K562 (cell line): ENCODE results near the gene SART1. TPM values are rescaled to one million over a fixed set of nuclear protein-coding genes. Genes with fewer than 3 reads are reported as not detected.

ENCODE experiments used
- EGR1 ChIP-seq: fragments of 450-650 bp; conservative IDR thresholded peaks from 2 replicates; pipeline ENCODE4 v1.6.1; 2017; ENCODE audit warnings: mild to moderate bottlenecking
- KDM1A ChIP-seq, 2 experiments: fragments of 450-650 bp; IDR thresholded peaks; 2 replicates each; pipeline ENCODE4 v1.6.1; 2016; ENCODE audit warnings: mild to moderate bottlenecking in 2 of 2
- KDM2B ChIP-seq: fragments of 250-450 bp; sonication (Bioruptor Pico); IDR thresholded peaks from 2 replicates; pipeline ENCODE4 v1.8.0; 2021; ENCODE audit warnings: mild to moderate bottlenecking, moderate library complexity
- MAFK ChIP-seq: IDR thresholded peaks from 2 replicates; pipeline ENCODE4 v1.6.1; 2011; ENCODE audit warnings: low read length, improper control_type of control experiment
- NONO ChIP-seq, 2 experiments: fragments of 200-400 bp in 1 of 2; fragments of 450-650 bp in 1 of 2; formaldehyde crosslinking in 1 of 2; IDR thresholded peaks; 2 replicates each; pipeline ENCODE4 v1.6.1; 2017; ENCODE audit warnings: low read depth in 2 of 2, mild to moderate bottlenecking in 2 of 2, moderate library complexity in 2 of 2, low read length in 1 of 2
- polyA plus RNA-seq, 8 experiments: library from polyadenylated mRNA; depleted of rRNA in 4 of 8; stranded (reverse) in 5 of 8; unstranded in 3 of 8; fragments of >200 nt; fragmentation: Nextera tagmentation in 2 of 8; fragmentation: Illumina TruSeq in 1 of 8; extraction: Ambion mirVana in 2 of 8; extraction: Trizol in 1 of 8; gene quantifications; 2 replicates each; pipeline versions ENCODE4 v1.2.1 to v1.2.3, GENCODE V29; 2011 to 2014; ENCODE audit warnings: inconsistent platforms in 1 of 8, missing spikeins in 1 of 8
- total RNA-seq, 7 experiments: library from RNA; depleted of rRNA in 6 of 7; stranded (reverse); fragments of >200 nt in 6 of 7; fragmentation: Illumina TruSeq in 2 of 7; extraction: Trizol in 2 of 7; gene quantifications; 2 replicates each; pipeline versions ENCODE4 v1.2.1 to v1.2.3, GENCODE V29; 2011 to 2021; ENCODE audit warnings: low replicate concordance in 1 of 7
- TF ChIP-seq, protein P1 (sequence below): sonication (generic); formaldehyde crosslinking; IDR thresholded peaks from 2 replicates; pipeline ENCODE4 v1.8.1; 2023; ENCODE audit warnings: missing genetic modification reagents, mild to moderate bottlenecking, borderline replicate concordance
- TF ChIP-seq, protein P2 (sequence below), 2 experiments: fragments of 450-650 bp; formaldehyde crosslinking in 1 of 2; IDR thresholded peaks; 2 replicates each; pipeline versions ENCODE4 v1.4.0 to v1.6.1; 2014 to 2020; ENCODE audit warnings: mild to moderate bottlenecking in 2 of 2, borderline replicate concordance in 1 of 2, low read depth in 1 of 2
- TF ChIP-seq, protein P3 (sequence below): fragments of 250-450 bp; sonication (Bioruptor Pico); IDR thresholded peaks from 2 replicates; pipeline ENCODE4 v1.8.0; 2021; ENCODE audit warnings: borderline replicate concordance, mild to moderate bottlenecking, moderate library complexity; ENCODE audit not compliant: poor library complexity, severe bottlenecking
- TF ChIP-seq, protein P4 (sequence below): fragments of 450-650 bp; conservative IDR thresholded peaks from 2 replicates; pipeline ENCODE4 v1.6.1; 2016; ENCODE audit warnings: missing genetic modification characterization, low read depth, mild to moderate bottlenecking, missing compliant biosample characterization, moderate library complexity

The SART1 gene
- total and polyA plus RNA-seq, 9 of the 15 experiments (the other 6 are each of a cell fraction or from before 2014, with no cell fraction given), result 4.8 to 84.1 (median 31.7) TPM

DNA sequence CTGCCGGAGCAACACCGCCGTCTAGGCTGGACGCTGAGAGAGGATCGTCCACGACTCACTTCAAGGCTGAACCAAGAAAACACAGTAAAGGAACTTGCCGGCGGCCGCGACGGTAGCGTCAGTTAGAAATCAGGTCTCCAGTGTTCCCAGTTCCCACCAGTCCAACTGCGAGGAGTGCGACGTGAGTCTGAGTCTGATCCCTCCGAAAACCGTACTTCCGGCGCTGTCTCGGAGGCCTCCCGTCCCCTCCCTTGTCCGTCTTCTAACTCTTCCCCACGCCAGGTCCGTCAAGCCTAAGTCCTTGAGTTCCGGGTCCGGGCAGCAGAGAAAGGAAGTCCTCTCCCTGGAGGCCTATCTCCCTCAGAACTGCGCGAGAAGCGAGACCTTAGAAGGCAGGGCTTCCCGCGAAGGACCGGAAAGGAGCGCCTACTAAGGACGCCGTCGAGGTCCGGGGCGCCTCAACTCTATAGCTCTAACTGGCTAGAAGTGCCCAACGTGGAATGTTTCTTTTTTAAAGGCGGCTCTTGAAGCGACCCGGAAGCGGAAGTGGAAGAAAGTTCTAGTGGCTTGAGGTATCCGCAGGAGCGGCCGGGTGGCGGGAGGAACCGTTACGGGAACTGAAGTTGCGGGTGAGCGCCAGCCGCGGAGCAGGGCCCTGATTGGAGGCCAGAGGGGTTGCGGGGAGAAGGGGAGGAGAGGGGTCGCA, 40.6 kb downstream of the SART1 start, which contains the start of the genes BANF1 and EIF1AD (continued):
- TF ChIP-seq, protein P1, sequence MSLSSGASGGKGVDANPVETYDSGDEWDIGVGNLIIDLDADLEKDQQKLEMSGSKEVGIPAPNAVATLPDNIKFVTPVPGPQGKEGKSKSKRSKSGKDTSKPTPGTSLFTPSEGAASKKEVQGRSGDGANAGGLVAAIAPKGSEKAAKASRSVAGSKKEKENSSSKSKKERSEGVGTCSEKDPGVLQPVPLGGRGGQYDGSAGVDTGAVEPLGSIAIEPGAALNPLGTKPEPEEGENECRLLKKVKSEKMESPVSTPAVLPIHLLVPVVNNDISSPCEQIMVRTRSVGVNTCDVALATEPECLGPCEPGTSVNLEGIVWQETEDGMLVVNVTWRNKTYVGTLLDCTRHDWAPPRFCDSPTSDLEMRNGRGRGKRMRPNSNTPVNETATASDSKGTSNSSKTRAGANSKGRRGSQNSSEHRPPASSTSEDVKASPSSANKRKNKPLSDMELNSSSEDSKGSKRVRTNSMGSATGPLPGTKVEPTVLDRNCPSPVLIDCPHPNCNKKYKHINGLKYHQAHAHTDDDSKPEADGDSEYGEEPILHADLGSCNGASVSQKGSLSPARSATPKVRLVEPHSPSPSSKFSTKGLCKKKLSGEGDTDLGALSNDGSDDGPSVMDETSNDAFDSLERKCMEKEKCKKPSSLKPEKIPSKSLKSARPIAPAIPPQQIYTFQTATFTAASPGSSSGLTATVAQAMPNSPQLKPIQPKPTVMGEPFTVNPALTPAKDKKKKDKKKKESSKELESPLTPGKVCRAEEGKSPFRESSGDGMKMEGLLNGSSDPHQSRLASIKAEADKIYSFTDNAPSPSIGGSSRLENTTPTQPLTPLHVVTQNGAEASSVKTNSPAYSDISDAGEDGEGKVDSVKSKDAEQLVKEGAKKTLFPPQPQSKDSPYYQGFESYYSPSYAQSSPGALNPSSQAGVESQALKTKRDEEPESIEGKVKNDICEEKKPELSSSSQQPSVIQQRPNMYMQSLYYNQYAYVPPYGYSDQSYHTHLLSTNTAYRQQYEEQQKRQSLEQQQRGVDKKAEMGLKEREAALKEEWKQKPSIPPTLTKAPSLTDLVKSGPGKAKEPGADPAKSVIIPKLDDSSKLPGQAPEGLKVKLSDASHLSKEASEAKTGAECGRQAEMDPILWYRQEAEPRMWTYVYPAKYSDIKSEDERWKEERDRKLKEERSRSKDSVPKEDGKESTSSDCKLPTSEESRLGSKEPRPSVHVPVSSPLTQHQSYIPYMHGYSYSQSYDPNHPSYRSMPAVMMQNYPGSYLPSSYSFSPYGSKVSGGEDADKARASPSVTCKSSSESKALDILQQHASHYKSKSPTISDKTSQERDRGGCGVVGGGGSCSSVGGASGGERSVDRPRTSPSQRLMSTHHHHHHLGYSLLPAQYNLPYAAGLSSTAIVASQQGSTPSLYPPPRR (CRISPR knock-in tag), result no peak
- TF ChIP-seq, protein P2, sequence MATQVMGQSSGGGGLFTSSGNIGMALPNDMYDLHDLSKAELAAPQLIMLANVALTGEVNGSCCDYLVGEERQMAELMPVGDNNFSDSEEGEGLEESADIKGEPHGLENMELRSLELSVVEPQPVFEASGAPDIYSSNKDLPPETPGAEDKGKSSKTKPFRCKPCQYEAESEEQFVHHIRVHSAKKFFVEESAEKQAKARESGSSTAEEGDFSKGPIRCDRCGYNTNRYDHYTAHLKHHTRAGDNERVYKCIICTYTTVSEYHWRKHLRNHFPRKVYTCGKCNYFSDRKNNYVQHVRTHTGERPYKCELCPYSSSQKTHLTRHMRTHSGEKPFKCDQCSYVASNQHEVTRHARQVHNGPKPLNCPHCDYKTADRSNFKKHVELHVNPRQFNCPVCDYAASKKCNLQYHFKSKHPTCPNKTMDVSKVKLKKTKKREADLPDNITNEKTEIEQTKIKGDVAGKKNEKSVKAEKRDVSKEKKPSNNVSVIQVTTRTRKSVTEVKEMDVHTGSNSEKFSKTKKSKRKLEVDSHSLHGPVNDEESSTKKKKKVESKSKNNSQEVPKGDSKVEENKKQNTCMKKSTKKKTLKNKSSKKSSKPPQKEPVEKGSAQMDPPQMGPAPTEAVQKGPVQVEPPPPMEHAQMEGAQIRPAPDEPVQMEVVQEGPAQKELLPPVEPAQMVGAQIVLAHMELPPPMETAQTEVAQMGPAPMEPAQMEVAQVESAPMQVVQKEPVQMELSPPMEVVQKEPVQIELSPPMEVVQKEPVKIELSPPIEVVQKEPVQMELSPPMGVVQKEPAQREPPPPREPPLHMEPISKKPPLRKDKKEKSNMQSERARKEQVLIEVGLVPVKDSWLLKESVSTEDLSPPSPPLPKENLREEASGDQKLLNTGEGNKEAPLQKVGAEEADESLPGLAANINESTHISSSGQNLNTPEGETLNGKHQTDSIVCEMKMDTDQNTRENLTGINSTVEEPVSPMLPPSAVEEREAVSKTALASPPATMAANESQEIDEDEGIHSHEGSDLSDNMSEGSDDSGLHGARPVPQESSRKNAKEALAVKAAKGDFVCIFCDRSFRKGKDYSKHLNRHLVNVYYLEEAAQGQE (IDR thresholded peaks at IDR 0.05; ENCODE audit: borderline replicate concordance), result no peak; the same call in 1 of the 2 replicates
- TF ChIP-seq, protein P2 (CRISPR knock-in tag; IDR thresholded peaks at IDR 0.05; ENCODE audit: low read depth), result peak; percentile 82; the same call in 1 of the 2 replicates
- TF ChIP-seq KDM2B (CRISPR knock-in tag) (no peak), EGR1 (peak; percentile 81; the same call in 1 of the 2 replicates), MAFK (peak; percentile 9; the same call in 1 of the 2 replicates), NONO (IDR thresholded peaks at IDR 0.05; ENCODE audit: low read depth in 2 of 2, low read length in 1 of 2) (0 out of 4 replicates have a peak, but pooled peaks of 1 of the 2 experiments have one; percentile 11), KDM1A (IDR thresholded peaks at IDR 0.05) (no peak)
- TF ChIP-seq, protein P3, sequence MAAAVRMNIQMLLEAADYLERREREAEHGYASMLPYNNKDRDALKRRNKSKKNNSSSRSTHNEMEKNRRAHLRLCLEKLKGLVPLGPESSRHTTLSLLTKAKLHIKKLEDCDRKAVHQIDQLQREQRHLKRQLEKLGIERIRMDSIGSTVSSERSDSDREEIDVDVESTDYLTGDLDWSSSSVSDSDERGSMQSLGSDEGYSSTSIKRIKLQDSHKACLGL (CRISPR knock-in tag), result peak; percentile 73
- TF ChIP-seq, protein P4, sequence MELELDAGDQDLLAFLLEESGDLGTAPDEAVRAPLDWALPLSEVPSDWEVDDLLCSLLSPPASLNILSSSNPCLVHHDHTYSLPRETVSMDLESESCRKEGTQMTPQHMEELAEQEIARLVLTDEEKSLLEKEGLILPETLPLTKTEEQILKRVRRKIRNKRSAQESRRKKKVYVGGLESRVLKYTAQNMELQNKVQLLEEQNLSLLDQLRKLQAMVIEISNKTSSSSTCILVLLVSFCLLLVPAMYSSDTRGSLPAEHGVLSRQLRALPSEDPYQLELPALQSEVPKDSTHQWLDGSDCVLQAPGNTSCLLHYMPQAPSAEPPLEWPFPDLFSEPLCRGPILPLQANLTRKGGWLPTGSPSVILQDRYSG (tag), result peak; percentile 84
